ENCODE data around the gene PCLO.

The PCLO gene

GRCh38 chr7:83178796-83179195 is 16.1 kb upstream of the PCLO start:
- no peak overlapping the region for H3K4me3 ChIP-seq (ENCODE audit: low read length)
- no peak for DNase-seq (ENCODE audit: low read depth)

GRCh38 chr7:83178066-83178465 is 15.4 kb upstream of the PCLO start:
- TF ChIP-seq CTCF (IDR thresholded peaks at IDR 0.05; ENCODE audit: insufficient read depth, low read depth, low read length, missing control alignments) = no peak
- DNase-seq (ENCODE audit: low read depth) = peak; percentile 8
- no peak overlapping the region for H3K4me3 ChIP-seq (ENCODE audit: low read length)

More at GRCh38 chr7:83178796-83179195, 16.1 kb upstream of the PCLO start:
- TF ChIP-seq CTCF (IDR thresholded peaks at IDR 0.05; ENCODE audit: insufficient read depth, low read depth, low read length, missing control alignments) = no peak

- no peak for DNase-seq (ENCODE audit: low read depth)
- TF ChIP-seq CTCF (IDR thresholded peaks at IDR 0.05; ENCODE audit: insufficient read depth, low read depth, low read length, missing control alignments) = no peak
- H3K4me3 ChIP-seq (ENCODE audit: low read length) = no peak overlapping the region
Measured at GRCh38 chr7:83173664-83174063, 11.0 kb upstream of the PCLO start.

- no peak for DNase-seq (ENCODE audit: low read depth)
- no peak for TF ChIP-seq CTCF (IDR thresholded peaks at IDR 0.05; ENCODE audit: insufficient read depth, low read depth, low read length, missing control alignments)
Measured at GRCh38 chr7:83166781-83167180, 4.1 kb upstream of the PCLO start.

GRCh38 chr7:83161899-83162401 is 734 bp downstream of the PCLO start:
- TF ChIP-seq CTCF (IDR thresholded peaks at IDR 0.05; ENCODE audit: insufficient read depth, low read depth, low read length, missing control alignments) = no peak
- no peak for DNase-seq (ENCODE audit: low read depth)
- H3K4me3 ChIP-seq (ENCODE audit: low read length) = peak overlapping the region; percentile 69

More at GRCh38 chr7:83166781-83167180, 4.1 kb upstream of the PCLO start:
- no peak overlapping the region for H3K4me3 ChIP-seq (ENCODE audit: low read length)

GRCh38 chr7:83161186-83161585 is 1.5 kb downstream of the PCLO start:
- no peak for TF ChIP-seq CTCF (IDR thresholded peaks at IDR 0.05; ENCODE audit: insufficient read depth, low read depth, low read length, missing control alignments)
- DNase-seq (ENCODE audit: low read depth) = peak; percentile 15
- no peak overlapping the region for H3K4me3 ChIP-seq (ENCODE audit: low read length)

GRCh38 chr7:83159731-83160130 is 3.0 kb downstream of the PCLO start:
- TF ChIP-seq CTCF (IDR thresholded peaks at IDR 0.05; ENCODE audit: insufficient read depth, low read depth, low read length, missing control alignments) = no peak
- no peak overlapping the region for H3K4me3 ChIP-seq (ENCODE audit: low read length)
- no peak for DNase-seq (ENCODE audit: low read depth)

All from epithelial cell of esophagus (primary cell).